NB4 (cell line): Measurements from ENCODE around the gene DSCAML1.

ENCODE experiments used
- DNase-seq: peaks from one replicate; pipeline ENCODE4 v3.0.0; 2010; ENCODE audit warnings: low read depth
- H3K4me3 ChIP-seq: one replicate; pipeline ENCODE4 v1.5.1; 2011; ENCODE audit warnings: mild to moderate bottlenecking, low read depth, low read length, moderate library complexity
- MYC ChIP-seq: IDR thresholded peaks from 2 replicates; pipeline ENCODE4 v1.6.1; 2011; ENCODE audit warnings: low read depth, low read length
- POLR2A ChIP-seq: IDR thresholded peaks from 2 replicates; pipeline ENCODE4 v1.6.1; 2011; ENCODE audit warnings: mild to moderate bottlenecking; ENCODE audit not compliant: insufficient read length; ENCODE audit errors: extremely low read depth
- TF ChIP-seq, protein P1 (sequence below): IDR thresholded peaks from 2 replicates; pipeline ENCODE4 v1.6.1; 2011; ENCODE audit warnings: low read depth, low read length
- TF ChIP-seq, protein P2 (sequence below): IDR thresholded peaks from one replicate; pipeline ENCODE4 v1.5.1; 2012; ENCODE audit warnings: low read depth, low read length

The DSCAML1 gene

DNA sequence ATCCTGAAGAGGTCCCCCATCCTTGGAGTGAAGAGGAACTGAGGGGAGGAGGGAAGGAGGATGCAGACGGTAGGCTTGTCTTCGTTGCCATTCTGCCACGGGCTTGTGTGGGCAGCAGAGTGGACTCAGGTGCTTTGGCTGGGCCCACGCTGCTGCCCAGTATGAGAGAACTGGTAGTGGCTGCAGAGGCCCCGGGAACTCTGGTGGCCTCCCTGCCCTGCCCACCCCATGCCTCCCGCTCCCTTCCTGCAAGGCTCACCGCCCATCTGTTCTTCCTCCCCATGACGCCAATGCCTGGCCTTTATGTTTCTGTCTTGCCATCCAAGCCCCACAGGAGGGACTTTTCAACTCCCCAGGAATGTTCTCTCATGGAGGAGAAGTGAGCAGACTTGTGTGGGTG, 157.4 kb downstream of the DSCAML1 start:
- TF ChIP-seq, protein P1, sequence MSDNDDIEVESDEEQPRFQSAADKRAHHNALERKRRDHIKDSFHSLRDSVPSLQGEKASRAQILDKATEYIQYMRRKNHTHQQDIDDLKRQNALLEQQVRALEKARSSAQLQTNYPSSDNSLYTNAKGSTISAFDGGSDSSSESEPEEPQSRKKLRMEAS = no peak
- TF ChIP-seq MYC = no peak
- no peak for TF ChIP-seq POLR2A
- TF ChIP-seq, protein P2, sequence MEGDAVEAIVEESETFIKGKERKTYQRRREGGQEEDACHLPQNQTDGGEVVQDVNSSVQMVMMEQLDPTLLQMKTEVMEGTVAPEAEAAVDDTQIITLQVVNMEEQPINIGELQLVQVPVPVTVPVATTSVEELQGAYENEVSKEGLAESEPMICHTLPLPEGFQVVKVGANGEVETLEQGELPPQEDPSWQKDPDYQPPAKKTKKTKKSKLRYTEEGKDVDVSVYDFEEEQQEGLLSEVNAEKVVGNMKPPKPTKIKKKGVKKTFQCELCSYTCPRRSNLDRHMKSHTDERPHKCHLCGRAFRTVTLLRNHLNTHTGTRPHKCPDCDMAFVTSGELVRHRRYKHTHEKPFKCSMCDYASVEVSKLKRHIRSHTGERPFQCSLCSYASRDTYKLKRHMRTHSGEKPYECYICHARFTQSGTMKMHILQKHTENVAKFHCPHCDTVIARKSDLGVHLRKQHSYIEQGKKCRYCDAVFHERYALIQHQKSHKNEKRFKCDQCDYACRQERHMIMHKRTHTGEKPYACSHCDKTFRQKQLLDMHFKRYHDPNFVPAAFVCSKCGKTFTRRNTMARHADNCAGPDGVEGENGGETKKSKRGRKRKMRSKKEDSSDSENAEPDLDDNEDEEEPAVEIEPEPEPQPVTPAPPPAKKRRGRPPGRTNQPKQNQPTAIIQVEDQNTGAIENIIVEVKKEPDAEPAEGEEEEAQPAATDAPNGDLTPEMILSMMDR = no peak
- no peak for DNase-seq
- no peak overlapping the region for H3K4me3 ChIP-seq

DNA sequence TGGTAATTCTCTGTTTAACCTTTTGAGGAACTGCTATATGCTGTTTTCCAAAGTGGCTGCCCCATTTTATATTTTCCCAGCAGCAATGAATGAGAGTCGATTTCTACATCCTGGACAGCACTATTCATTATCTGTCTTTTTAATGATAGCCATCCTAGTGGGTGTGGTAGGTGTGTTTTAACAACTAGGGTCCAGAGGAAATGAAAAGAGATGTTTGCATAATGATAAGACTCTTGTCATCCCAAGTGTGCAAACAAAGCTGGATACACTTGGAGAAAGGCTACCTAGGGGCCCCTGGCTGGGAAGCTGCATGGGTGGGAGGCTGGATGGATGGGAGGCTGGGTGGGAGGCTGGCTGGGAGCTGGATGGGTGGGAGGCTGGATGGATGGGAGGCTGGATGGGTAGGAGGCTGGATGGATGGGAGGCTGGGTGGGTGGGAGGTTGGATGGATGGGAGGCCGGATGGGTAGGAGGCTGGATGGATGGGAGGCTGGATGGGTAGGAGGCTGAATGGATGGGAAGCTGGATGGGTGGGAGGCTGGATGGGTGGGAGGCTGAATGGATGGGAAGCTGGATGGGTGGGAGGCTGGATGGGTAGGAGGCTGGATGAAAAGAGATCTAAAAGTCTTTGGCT, 158.0 kb downstream of the DSCAML1 start:
- no peak overlapping the region for H3K4me3 ChIP-seq
- no peak for TF ChIP-seq POLR2A
- no peak for TF ChIP-seq MYC
- TF ChIP-seq, protein P2 = no peak
- TF ChIP-seq, protein P1 = no peak
- no peak for DNase-seq

DNA sequence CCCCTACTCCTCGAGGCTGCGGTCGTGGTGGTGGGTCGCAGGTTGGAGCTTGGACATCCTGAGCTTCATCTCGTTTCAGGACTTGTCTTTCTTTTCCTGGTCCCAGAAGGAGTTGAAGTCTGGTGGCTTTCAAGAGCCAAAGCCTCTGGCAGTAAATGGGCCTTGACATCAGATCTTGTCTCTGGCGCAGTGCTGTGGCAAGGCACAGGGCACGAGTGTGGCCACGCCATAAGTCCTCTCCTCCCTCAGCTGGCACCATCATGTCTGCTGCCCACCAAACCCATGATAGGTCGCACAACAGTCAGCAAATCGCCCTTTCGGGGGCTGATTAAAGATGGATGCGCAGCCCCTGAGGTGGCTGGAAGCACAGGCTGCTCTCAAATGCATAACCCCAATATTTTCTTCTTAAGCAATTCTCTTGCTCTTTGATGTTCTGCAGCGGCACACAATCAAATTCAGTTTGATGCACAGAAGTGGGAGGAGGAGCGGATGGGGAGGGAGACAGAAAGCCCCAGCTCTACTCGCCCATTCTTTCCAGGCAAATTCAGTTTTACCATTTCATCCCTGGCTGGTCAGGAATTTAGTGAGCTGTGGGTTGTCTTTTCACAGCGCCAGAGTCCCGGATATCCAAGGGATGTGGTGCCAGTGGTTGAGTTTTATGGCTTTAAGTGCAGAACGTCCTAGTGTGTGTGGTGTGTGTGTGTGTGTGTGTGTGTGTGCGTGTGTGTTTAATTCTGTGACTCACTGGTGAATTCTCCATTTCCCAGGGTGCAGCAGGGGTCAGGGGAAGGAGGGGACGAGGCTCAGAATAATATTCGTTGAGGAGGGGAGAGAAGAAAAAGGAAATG, 162.0 kb downstream of the DSCAML1 start:
- no peak for DNase-seq
- no peak overlapping the region for H3K4me3 ChIP-seq

DNA sequence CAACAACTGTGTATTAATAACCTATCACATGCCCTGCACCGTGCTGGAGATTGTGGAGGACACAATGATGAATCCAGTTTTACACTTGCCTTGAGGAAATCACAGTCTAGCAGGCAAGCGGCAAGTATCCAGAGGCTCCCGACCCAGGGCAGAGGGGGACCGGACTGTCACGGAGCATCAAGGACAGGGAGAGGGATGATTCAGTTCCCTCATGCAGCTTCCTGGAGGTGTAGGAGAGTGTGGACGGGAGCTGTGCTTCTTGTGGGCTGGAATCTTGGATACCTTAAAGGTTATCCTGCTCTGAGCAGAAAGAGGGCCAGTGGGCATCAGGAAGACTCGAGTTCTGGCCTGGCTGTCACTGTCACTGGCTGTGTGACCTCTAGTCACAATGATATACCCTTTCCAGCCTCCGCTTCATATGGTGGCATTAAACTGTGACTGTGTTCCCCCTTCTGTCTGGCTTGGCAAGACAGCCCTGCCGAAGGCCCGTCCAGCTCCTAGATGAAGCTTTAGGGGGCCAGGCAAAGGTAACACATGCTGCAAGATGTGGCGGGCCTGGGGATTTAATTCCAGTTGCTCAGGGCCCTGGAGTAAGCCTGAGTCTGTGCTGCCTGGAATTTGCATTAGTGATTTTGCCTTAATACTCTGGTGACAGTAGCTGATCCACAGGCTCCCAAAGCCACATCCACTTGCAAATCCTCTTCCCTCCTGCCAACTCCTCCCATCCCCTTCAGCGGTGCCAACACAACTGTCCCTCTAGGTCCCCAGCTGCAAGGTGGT, 162.8 kb downstream of the DSCAML1 start:
- DNase-seq = no peak
- TF ChIP-seq, protein P1 = no peak
- TF ChIP-seq, protein P2 = no peak
- TF ChIP-seq MYC (no peak), POLR2A (no peak)
- no peak overlapping the region for H3K4me3 ChIP-seq

More for the DNA sequence above, 162.0 kb downstream of the DSCAML1 start:
- TF ChIP-seq MYC (no peak), POLR2A (no peak)
- TF ChIP-seq, protein P2 = no peak
- TF ChIP-seq, protein P1 = no peak

DNA sequence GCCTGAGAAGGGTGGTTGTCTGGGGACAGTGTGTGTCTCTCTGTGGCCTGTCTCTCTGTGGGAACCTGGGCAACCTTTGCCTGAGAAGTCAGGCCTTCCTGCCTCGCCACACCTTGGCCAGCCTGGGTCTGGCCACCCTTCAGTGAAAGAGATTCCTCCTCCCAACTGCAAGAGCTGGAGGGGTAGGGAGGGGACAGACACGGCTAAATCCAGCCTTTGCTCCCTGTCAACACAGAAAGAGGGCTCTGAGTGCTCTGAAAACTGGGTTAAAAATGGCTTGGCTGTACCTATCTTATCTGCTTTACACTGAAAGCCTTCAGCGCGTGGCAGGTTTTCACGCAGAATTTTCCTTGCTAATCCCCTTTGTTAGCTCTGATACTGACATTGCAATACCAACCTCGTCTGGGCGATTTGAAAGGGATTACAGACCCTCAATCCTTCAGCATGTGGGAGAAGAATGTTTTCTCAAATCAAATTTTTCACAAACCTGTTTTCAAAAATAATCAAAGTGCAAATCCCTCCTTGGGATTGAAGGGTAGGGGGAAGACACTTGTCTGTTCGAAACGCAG, 163.7 kb downstream of the DSCAML1 start:
- DNase-seq = no peak
- no peak overlapping the region for H3K4me3 ChIP-seq
- TF ChIP-seq POLR2A = no peak
- no peak for TF ChIP-seq MYC
- TF ChIP-seq, protein P2 = no peak
- TF ChIP-seq, protein P1 = no peak
